ENCODE results near the gene SLC35F4.

DNA sequence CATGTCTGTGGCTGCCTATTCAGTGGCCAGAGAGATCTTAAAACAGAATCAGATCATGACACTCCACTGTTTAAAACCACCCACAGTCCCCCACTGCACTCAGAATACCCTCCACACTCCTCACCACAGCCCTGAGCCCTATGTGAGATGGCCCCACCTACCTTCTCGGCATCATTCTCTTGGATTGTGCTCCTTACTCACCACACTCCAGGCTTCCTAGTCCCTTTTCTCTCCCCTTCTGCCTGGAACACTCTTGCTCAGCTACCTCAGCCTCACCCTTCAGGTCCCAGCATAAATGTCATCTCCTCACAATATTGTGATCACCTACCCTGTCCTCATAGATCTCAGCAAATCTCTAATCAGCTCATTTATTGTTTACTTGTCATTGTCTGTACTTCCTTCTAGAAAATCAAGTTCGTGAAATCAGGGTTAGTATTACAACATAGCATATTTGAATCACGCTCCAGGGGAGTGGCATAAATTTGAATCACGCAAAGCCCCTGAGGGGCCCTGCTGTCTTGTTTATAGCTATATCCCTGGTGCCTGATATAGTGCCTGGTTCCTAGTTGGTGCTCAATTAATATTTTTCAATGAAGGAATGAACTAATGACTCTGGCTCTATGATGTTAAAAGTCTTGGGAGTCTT is 42.8 kb downstream of the SLC35F4 start:
- TF ChIP-seq, protein P1, sequence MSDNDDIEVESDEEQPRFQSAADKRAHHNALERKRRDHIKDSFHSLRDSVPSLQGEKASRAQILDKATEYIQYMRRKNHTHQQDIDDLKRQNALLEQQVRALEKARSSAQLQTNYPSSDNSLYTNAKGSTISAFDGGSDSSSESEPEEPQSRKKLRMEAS (IDR thresholded peaks at IDR 0.05), result no peak
- TF ChIP-seq TAF1 (IDR thresholded peaks at IDR 0.05; ENCODE audit: low read depth), result no peak

Data from Ishikawa (cell line).